A549 treated with DMSO at 1 μM for 4 hours (cell line): ENCODE measurements around the gene SEMA6D. TPM values are rescaled to one million over a fixed set of nuclear protein-coding genes. Genes with fewer than 3 reads are reported as not detected.

Source experiments
- total RNA-seq: library from RNA; stranded (reverse); fragments of 200-300 nt; extraction: Qiagen RNA extraction; gene quantifications from 5 replicates; pipeline ENCODE4 v1.2.3, GENCODE V29; 2022; ENCODE audit warnings: low read depth

Gene SEMA6D
- not detected in 5 replicates for total RNA-seq

GRCh38 chr15:47717036-47717612, at the start of gene SEMA6D:
TSS of gene SEMA6D (plus strand) at chr15:47717505. CDS start at chr15:47759799, 42,294 bp downstream.

